GM19351 (cell line): Measurements from ENCODE around the gene ZNF718.
"Not testable (repeated sequence)": the region's sequence is repeated elsewhere in the genome, so short reads cannot be mapped to it uniquely, and the experiment has no call there.

ENCODE experiments used
- ATAC-seq: cut with Tn5 transposase; IDR thresholded peaks from one replicate; pipeline ENCODE4 v1.9.1; 2021; ENCODE audit warnings: mild to moderate bottlenecking, moderate library complexity; ENCODE audit not compliant: unreplicated experiment

ZNF718 gene

GRCh38 chr4:124275-125081 lies at the start of gene ZNF718:
Gene ZNF718 (plus strand): TSS chr4:124501. CDS start chr4:124671, 170 bp downstream.
- ATAC-seq, result peak; percentile 97

GRCh38 chr4:85951-86350 lies 38.4 kb upstream of the ZNF718 start:
- no peak for ATAC-seq

- not testable (repeated sequence) for ATAC-seq
Measured at GRCh38 chr4:86559-87324, 37.6 kb upstream of the ZNF718 start.

- ATAC-seq, result no peak
Measured at GRCh38 chr4:98386-98785, 25.9 kb upstream of the ZNF718 start.

GRCh38 chr4:99863-100262 lies 24.4 kb upstream of the ZNF718 start:
- ATAC-seq, result no peak

- no peak for ATAC-seq
Measured at GRCh38 chr4:107083-107443, 17.2 kb upstream of the ZNF718 start.

GRCh38 chr4:107444-108429 lies 16.6 kb upstream of the ZNF718 start:
- ATAC-seq, result no peak

- no peak for ATAC-seq
Measured at GRCh38 chr4:112771-113170, 11.5 kb upstream of the ZNF718 start.

GRCh38 chr4:113732-114131 lies 10.6 kb upstream of the ZNF718 start:
- ATAC-seq, result no peak

- ATAC-seq, result no peak
Measured at GRCh38 chr4:114149-114548, 10.2 kb upstream of the ZNF718 start.

GRCh38 chr4:116499-116898 lies 7.8 kb upstream of the ZNF718 start:
- no peak for ATAC-seq

- ATAC-seq, result no peak
Measured at GRCh38 chr4:120616-121015, 3.7 kb upstream of the ZNF718 start.

GRCh38 chr4:121408-122084 lies 2.8 kb upstream of the ZNF718 start:
- no peak for ATAC-seq

- ATAC-seq, result not testable (repeated sequence)
Measured at GRCh38 chr4:123922-124274, 403 bp upstream of the ZNF718 start.

GRCh38 chr4:125091-125771 lies 930 bp downstream of the ZNF718 start:
- ATAC-seq, result peak; percentile 14

- ATAC-seq, result no peak
Measured at GRCh38 chr4:125833-126232, 1.5 kb downstream of the ZNF718 start.

- no peak for ATAC-seq
Measured at GRCh38 chr4:132483-132882, 8.2 kb downstream of the ZNF718 start.

GRCh38 chr4:138935-139334 lies 14.6 kb downstream of the ZNF718 start:
- no peak for ATAC-seq

- no peak for ATAC-seq
Measured at GRCh38 chr4:139691-140090, 15.4 kb downstream of the ZNF718 start.

GRCh38 chr4:146621-147020 lies 22.3 kb downstream of the ZNF718 start:
- ATAC-seq, result no peak
